Testis (tissue), 2 donors: ENCODE results near the gene C15orf62.

Experiments used
- CTCF ChIP-seq, 3 experiments: fragments of 450-650 bp in 2 of 3; fragments of 200-600 bp in 1 of 3; sonication (generic) in 1 of 3; IDR thresholded peaks; one replicate each; pipeline ENCODE4 v1.5.1; 2016 to 2019; ENCODE audit warnings: antibody characterized with exemption in 3 of 3, mild to moderate bottlenecking in 2 of 3, moderate library complexity in 1 of 3
- POLR2A ChIP-seq: fragments of 450-650 bp; IDR thresholded peaks from one replicate; pipeline ENCODE4 v1.6.1; 2017; ENCODE audit warnings: antibody characterized with exemption, mild to moderate bottlenecking, moderate library complexity

GRCh38 chr15:40772014-40772413, 2.2 kb downstream of the C15orf62 start:
- TF ChIP-seq CTCF (IDR thresholded peaks at IDR 0.05) (no peak), POLR2A (no peak)
